ENCODE measurements around the gene ICAM1.

DNA sequence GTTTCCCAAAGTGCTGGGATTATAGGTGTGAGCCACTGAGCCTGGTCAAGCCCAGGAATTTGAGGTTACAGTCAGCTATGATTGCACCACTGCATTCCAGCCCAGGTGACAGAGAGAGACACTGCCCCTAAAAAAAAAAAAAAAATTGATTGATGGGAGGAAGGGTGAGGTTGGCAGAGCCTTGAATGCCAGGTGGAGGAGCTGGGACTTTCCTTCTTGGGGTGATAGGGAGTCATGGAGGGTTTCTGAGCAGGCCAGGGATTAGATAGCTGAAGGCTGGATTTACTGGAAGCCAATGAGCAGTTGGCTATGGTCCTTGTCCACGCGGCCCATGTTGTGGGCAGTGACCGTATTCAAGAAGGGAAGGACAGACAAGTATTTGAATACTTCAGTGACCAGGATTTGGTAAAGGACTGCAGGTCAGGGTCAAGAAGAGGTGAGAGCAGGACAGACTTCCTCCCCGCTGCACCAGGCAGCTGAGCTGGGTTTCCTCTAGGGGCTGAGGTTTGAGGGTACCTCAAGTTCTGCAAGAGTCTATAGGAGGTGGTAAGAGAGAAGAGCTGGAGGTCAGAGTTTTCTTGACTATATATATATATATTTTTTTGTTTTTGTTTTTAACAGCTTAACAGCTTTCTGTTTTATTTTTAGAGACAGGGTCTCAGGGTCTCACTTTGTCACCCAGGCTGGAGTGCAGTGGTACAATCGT lies 9.0 kb downstream of the ICAM1 start:
- TF ChIP-seq EZH2 (IDR thresholded peaks at IDR 0.05; ENCODE audit: low read length) (no peak), CTCF (optimal IDR thresholded peaks at IDR 0.05 in 1 of 3, IDR thresholded peaks at IDR 0.05 in 1 of 3, conservative IDR thresholded peaks at IDR 0.05 in 1 of 3; ENCODE audit: extremely low read depth in 1 of 3, insufficient read depth in 2 of 3, low read length in 3 of 3) (no peak)
